HCT116 (cell line): ENCODE measurements around the gene TXNDC17. TPM values are rescaled to one million over a fixed set of nuclear protein-coding genes. Genes with fewer than 3 reads are reported as not detected.

Experiments
- ATAC-seq: fragments of 200-7000 bp; cut with Tn5 transposase; 2 replicates; pipeline ENCODE4 v1.9.1; 2020; ENCODE audit warnings: mild to moderate bottlenecking, moderate library complexity
- BruUV-seq: library from RNA; stranded (reverse); fragments of 400-500 nt; replicated peaks from 2 replicates; lab custom pipeline; 2021; lab: Mats Ljungman, UMichigan
- CTCF ChIA-PET: fragments of 300-600 bp; sonication (Branson Sonifier 250); formaldehyde crosslinking; loops from one replicate; lab custom pipeline; 2021; ENCODE audit warnings: antibody characterized with exemption; lab: Charles Lee
- POLR2A ChIA-PET: fragments of 300-600, 350-600 bp; sonication (Branson Sonifier 250); formaldehyde crosslinking; loops from one replicate; lab custom pipeline; 2021; ENCODE audit warnings: antibody characterized with exemption; lab: Charles Lee
- RAD21 ChIA-PET, 2 experiments: fragments of 300-600 bp; sonication (Branson Sonifier 250); formaldehyde crosslinking; loops; one replicate each; lab custom pipeline; 2023; ENCODE audit warnings: low total read pairs in 2 of 2; ENCODE audit not compliant: uncharacterized antibody in 2 of 2, unreplicated experiment in 2 of 2, low non-redundant PET in 1 of 2; lab: Charles Lee
- DNase-seq: peaks from one replicate; pipeline ENCODE4 v3.0.0-alpha.2; 2010; ENCODE audit warnings: low read depth, low spot score
- H2AFZ ChIP-seq: fragments of 200-600 bp; shearing (Covaris generic), sonication (generic); 2 replicates; pipeline ENCODE4 v1.6.1; 2017; ENCODE audit warnings: low read depth, mixed run types, mixed read lengths, antibody characterized with exemption, low read length; ENCODE audit not compliant: poor library complexity, severe bottlenecking
- H3K27ac ChIP-seq: 2 replicates; pipeline ENCODE4 v1.5.1; 2012; ENCODE audit warnings: low read depth, low read length
- H3K27me3 ChIP-seq: fragments of 200-600 bp; sonication (generic); 2 replicates; pipeline ENCODE4 v1.6.1; 2016; ENCODE audit warnings: mixed run types, low read length, mixed read lengths; ENCODE audit not compliant: insufficient read depth
- H3K36me3 ChIP-seq, 2 experiments: fragments of 200-500 bp in 1 of 2; fragments of 200-600 bp in 1 of 2; sonication (Bioruptor generic) in 1 of 2; sonication (generic) in 1 of 2; 2 replicates each; pipeline versions ENCODE4 v1.5.1 to v1.6.1; 2014 to 2016; ENCODE audit warnings: low read length in 2 of 2, inconsistent platforms in 1 of 2, mixed read lengths in 1 of 2, mixed run types in 1 of 2; ENCODE audit not compliant: insufficient read depth in 2 of 2, control insufficient read depth in 1 of 2
- H3K4me1 ChIP-seq, 2 experiments: fragments of 200-600 bp in 1 of 2; sonication (generic) in 1 of 2; 2 replicates each; pipeline versions ENCODE4 v1.5.1 to v1.6.1; 2012 to 2017; ENCODE audit warnings: low read length in 2 of 2, inconsistent platforms in 1 of 2, mild to moderate bottlenecking in 1 of 2, mixed read lengths in 1 of 2, mixed run types in 1 of 2, moderate library complexity in 1 of 2; ENCODE audit not compliant: insufficient read depth in 2 of 2, control insufficient read depth in 1 of 2
- H3K4me2 ChIP-seq: fragments of 200-600 bp; sonication (generic); 2 replicates; pipeline ENCODE4 v1.6.1; 2017; ENCODE audit warnings: mixed run types, low read length, mixed read lengths
- H3K4me3 ChIP-seq, 2 experiments: fragments of 200-600 bp in 1 of 2; sonication (generic) in 1 of 2; replicated peaks in 1 of 2; 2 replicates each; pipeline ENCODE4 v1.5.1; 2011 to 2016; ENCODE audit warnings: low read length in 2 of 2, control low read depth in 1 of 2, low read depth in 1 of 2, mild to moderate bottlenecking in 1 of 2, mixed read lengths in 1 of 2, mixed run types in 1 of 2
- H3K79me2 ChIP-seq: fragments of 200-600 bp; sonication (generic); 2 replicates; pipeline ENCODE4 v1.6.1; 2017; ENCODE audit warnings: mild to moderate bottlenecking, mixed run types, low read length, moderate library complexity, mixed read lengths; ENCODE audit not compliant: insufficient read depth
- H3K9ac ChIP-seq: fragments of 200-600 bp; sonication (generic); 2 replicates; pipeline ENCODE4 v1.6.1; 2016; ENCODE audit warnings: low read length, mixed read lengths
- H3K9me2 ChIP-seq: fragments of 200-600 bp; sonication (generic), shearing (Covaris generic); 2 replicates; pipeline ENCODE4 v1.6.1; 2017; ENCODE audit warnings: mixed run types, mild to moderate bottlenecking, moderate library complexity; ENCODE audit not compliant: insufficient read depth
- H3K9me3 ChIP-seq, 2 experiments: fragments of 200-500 bp in 1 of 2; fragments of 200-600 bp in 1 of 2; sonication (Bioruptor generic) in 1 of 2; sonication (generic) in 1 of 2; 2 replicates each; pipeline ENCODE4 v1.6.1; 2014 to 2017; ENCODE audit warnings: low read length in 2 of 2, mixed read lengths in 2 of 2, inconsistent platforms in 1 of 2, low read depth in 1 of 2, mild to moderate bottlenecking in 1 of 2, mixed run types in 1 of 2, moderate library complexity in 1 of 2; ENCODE audit not compliant: control insufficient read depth in 1 of 2, insufficient read depth in 1 of 2
- H4K20me1 ChIP-seq: fragments of 200-600 bp; sonication (generic), shearing (Covaris generic); 2 replicates; pipeline ENCODE4 v1.6.1; 2017; ENCODE audit warnings: mixed run types, mild to moderate bottlenecking, moderate library complexity; ENCODE audit not compliant: insufficient read depth
- CBX3 ChIP-seq: IDR thresholded peaks from 2 replicates; pipeline ENCODE4 v1.6.1; 2012; ENCODE audit warnings: low read depth
- CEBPB ChIP-seq: IDR thresholded peaks from 2 replicates; pipeline ENCODE4 v1.6.1; 2012; ENCODE audit warnings: low read depth
- EGR1 ChIP-seq: IDR thresholded peaks from 2 replicates; pipeline ENCODE4 v1.6.1; 2012; ENCODE audit warnings: low read depth
- FOSL1 ChIP-seq: IDR thresholded peaks from 2 replicates; pipeline ENCODE4 v1.6.1; 2012; ENCODE audit warnings: low read depth
- JUND ChIP-seq: IDR thresholded peaks from 2 replicates; pipeline ENCODE4 v1.6.1; 2012
- MAX ChIP-seq: IDR thresholded peaks from 2 replicates; pipeline ENCODE4 v1.6.1; 2012
- POLR2A ChIP-seq: IDR thresholded peaks from 2 replicates; pipeline ENCODE4 v1.7.0; 2011; ENCODE audit warnings: borderline replicate concordance; ENCODE audit not compliant: insufficient read depth, insufficient read length; ENCODE audit errors: extremely low read depth
- RAD21 ChIP-seq: IDR thresholded peaks from 2 replicates; pipeline ENCODE4 v1.6.1; 2012; ENCODE audit warnings: low read depth, mild to moderate bottlenecking
- SIN3A ChIP-seq: IDR thresholded peaks from 2 replicates; pipeline ENCODE4 v1.6.1; 2012; ENCODE audit warnings: low read depth
- SRF ChIP-seq: IDR thresholded peaks from 2 replicates; pipeline ENCODE4 v1.6.1; 2012; ENCODE audit warnings: low read depth
- YY1 ChIP-seq: IDR thresholded peaks from 2 replicates; pipeline ENCODE4 v1.6.1; 2011; ENCODE audit warnings: low read length, low read depth, moderate library complexity, mild to moderate bottlenecking; ENCODE audit not compliant: insufficient replicate concordance; ENCODE audit errors: extremely low read depth
- ZNF274 ChIP-seq: fragments of 200-500 bp; sonication (Bioruptor generic); IDR thresholded peaks from 2 replicates; pipeline ENCODE4 v1.6.1; 2014; ENCODE audit warnings: mild to moderate bottlenecking, low read depth, low read length, inconsistent platforms
- intact Hi-C: fragments of 100-400 bp; cut with micrococcal nuclease; formaldehyde crosslinking; loops from 2 replicates; pipeline ENCODE4 v1.10.0; 2022
- total RNA-seq: library from RNA; stranded (reverse); gene quantifications from one replicate; pipeline ENCODE4 v1.2.1, GENCODE V29; 2021; ENCODE audit not compliant: unreplicated experiment

Gene TXNDC17
- total RNA-seq, 1 experiment from 2014 or later = 121 TPM

- H3K9ac ChIP-seq = no peak overlapping the region
- ChIA-PET CTCF (no interaction called here), POLR2A (no interaction called here), RAD21 (no interaction called here)
- H3K79me2 ChIP-seq = no peaks in the 10 kb centered on the region
- no peaks in the 10 kb centered on the region for H4K20me1 ChIP-seq
- no peak for DNase-seq
- no peaks in the 10 kb centered on the region for H3K9me3 ChIP-seq
- H3K36me3 ChIP-seq = no peaks in the 10 kb centered on the region
- no TSS peak for BruUV-seq
- H3K27ac ChIP-seq = no peak overlapping the region
- H3K4me3 ChIP-seq = no peak overlapping the region
- no peaks in the 10 kb centered on the region for H3K4me1 ChIP-seq
- intact Hi-C loops = no loop called here
- H3K27me3 ChIP-seq = no peaks in the 10 kb centered on the region
- H3K9me2 ChIP-seq = no peaks in the 10 kb centered on the region
- H2AFZ ChIP-seq = no peak overlapping the region
- TF ChIP-seq MAX (no peak), POLR2A (no peak), CBX3 (no peak)
- no peak for ATAC-seq
- H3K4me2 ChIP-seq = no peak overlapping the region
Observed at GRCh38 chr17:6684460-6684783, 43.6 kb downstream of the TXNDC17 start.

- ATAC-seq = no peak
- Histone ChIP-seq H3K36me3 (no peaks in the 10 kb centered on the region), H4K20me1 (no peaks in the 10 kb centered on the region), H3K27me3 (no peaks in the 10 kb centered on the region), H3K9me3 (no peaks in the 10 kb centered on the region), H3K4me2 (no peak overlapping the region), H3K4me1 (no peaks in the 10 kb centered on the region), H3K27ac (no peak overlapping the region), H3K9me2 (no peaks in the 10 kb centered on the region), H3K4me3 (no peak overlapping the region), H3K79me2 (no peaks in the 10 kb centered on the region), H3K9ac (no peak overlapping the region), H2AFZ (no peak overlapping the region)
- no peak for DNase-seq
- BruUV-seq = no TSS peak
- ChIA-PET POLR2A (no interaction called here), CTCF (no interaction called here), RAD21 (no interaction called here)
- no peak for TF ChIP-seq POLR2A
- no peak for TF ChIP-seq FOSL1
- TF ChIP-seq RAD21 = no peak
- TF ChIP-seq JUND = no peak
- no peak for TF ChIP-seq ZNF274
- TF ChIP-seq YY1 = no peak
- no peak for TF ChIP-seq SRF
- no peak for TF ChIP-seq CEBPB
- TF ChIP-seq EGR1 = no peak
- no peak for TF ChIP-seq SIN3A
- intact Hi-C loops = no loop called here
Observed at GRCh38 chr17:6684881-6685767, 44.3 kb downstream of the TXNDC17 start.
